ENCODE results near the gene OR2G3.
A peak's percentile ranks its signal among the peaks of the same experiment; 100 is the strongest.

Gene OR2G3

DNA sequence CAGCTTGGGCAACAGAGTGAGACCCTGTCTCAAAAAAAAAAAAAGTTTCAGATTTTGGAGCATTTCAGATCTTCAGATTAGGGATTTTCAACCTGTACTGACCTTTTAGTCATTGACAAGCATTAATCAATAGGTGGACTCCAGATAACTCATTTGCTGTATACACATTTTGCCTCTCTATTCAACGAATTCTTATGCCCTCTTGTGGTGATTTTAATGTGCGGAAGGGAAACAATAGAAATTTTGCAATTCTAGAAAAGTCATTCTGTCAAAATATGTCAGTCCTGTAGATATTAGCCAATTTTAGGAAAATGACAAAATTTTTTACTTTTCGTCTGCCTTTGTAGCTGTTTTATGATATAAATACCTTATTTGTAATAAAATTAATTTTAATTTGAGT is 28.9 kb upstream of the OR2G3 start:
- no peak for DNase-seq (ENCODE audit: low read depth, low spot score)
- in situ Hi-C loops (cut with HindIII; ENCODE audit: low sequenced_read_pairs) = no loop called here
- H3K4me3 ChIP-seq (ENCODE audit: low read depth, low read length) = no peak overlapping the region
- TF ChIP-seq, protein P1, sequence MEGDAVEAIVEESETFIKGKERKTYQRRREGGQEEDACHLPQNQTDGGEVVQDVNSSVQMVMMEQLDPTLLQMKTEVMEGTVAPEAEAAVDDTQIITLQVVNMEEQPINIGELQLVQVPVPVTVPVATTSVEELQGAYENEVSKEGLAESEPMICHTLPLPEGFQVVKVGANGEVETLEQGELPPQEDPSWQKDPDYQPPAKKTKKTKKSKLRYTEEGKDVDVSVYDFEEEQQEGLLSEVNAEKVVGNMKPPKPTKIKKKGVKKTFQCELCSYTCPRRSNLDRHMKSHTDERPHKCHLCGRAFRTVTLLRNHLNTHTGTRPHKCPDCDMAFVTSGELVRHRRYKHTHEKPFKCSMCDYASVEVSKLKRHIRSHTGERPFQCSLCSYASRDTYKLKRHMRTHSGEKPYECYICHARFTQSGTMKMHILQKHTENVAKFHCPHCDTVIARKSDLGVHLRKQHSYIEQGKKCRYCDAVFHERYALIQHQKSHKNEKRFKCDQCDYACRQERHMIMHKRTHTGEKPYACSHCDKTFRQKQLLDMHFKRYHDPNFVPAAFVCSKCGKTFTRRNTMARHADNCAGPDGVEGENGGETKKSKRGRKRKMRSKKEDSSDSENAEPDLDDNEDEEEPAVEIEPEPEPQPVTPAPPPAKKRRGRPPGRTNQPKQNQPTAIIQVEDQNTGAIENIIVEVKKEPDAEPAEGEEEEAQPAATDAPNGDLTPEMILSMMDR (IDR thresholded peaks at IDR 0.05; ENCODE audit: low read depth, low read length) = peak; percentile 15

DNA sequence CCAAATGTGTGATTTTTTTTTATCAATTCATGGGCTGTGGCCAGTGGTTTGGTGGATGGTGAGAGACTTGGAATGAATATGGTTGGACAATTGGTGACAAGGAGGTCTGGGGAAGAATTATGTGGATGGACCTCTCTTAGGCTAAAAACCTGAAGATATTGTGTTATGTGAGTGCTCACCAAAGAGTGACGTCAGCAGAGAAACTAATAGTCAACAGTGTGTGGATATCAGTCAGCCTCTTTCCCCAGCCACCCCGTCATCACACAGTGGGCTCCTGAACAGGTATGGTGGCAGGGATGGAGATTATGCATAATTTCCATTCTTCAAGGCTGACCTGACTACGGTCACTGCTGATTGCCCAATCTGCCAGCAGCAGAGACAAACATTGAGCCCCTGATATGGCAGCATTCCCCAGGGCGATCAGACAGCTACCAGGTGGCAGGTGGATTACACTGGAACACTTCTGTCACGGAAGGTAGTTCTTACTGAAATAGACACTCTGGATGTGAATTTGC is 26.4 kb upstream of the OR2G3 start:
- in situ Hi-C loops (cut with HindIII; ENCODE audit: low sequenced_read_pairs) = no loop called here
- H3K4me3 ChIP-seq (ENCODE audit: low read depth, low read length) = no peak overlapping the region
- TF ChIP-seq, protein P1 (IDR thresholded peaks at IDR 0.05; ENCODE audit: low read depth, low read length) = no peak
- DNase-seq (ENCODE audit: low read depth, low spot score) = no peak

DNA sequence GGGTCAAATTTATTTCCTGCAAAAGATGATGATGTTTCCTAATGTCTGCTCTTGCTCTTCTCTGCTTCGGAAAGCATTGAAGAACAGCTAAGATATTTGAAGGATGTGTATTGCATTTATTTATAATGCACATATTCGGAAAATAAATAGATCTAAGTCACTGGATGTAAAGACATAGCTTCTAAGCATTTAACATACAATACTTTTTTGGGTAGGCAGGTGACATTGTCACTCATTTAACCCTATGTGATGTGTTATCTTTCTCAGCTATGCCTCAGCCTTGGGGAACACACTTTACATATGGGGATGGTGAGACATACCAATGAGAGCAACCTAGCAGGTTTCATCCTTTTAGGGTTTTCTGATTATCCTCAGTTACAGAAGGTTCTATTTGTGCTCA is 17.3 kb upstream of the OR2G3 start, which contains the start of gene OR2G2:
Gene OR2G2 (plus strand): TSS at position 301 of the 400 bp plus-strand sequence. CDS start 0 bp downstream, at position 301.
- H3K4me3 ChIP-seq (ENCODE audit: low read depth, low read length) = no peak within 1 kb of the TSS
- in situ Hi-C loops (cut with HindIII; ENCODE audit: low sequenced_read_pairs) = no loop called here
- TF ChIP-seq, protein P1 (IDR thresholded peaks at IDR 0.05; ENCODE audit: low read depth, low read length) = no peak
- DNase-seq (ENCODE audit: low read depth, low spot score) = no peak

DNA sequence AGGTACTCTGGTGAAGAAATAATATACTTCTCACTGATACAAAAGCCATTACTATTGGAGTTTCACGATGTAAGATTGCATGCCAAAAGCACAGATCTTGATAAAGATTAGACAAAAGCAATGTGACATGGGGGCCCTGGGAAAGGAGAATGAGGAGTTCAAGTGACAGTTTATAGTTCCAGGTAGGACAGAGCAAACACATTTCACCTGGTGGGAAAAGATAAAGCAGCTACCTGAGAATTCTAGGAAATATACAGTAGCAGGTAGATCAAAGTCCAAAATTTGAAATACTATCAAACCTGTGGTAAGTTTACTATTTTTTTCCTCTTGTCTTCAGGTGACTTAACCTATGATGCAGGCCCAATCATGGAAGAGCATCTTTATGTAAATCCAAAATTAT is 8.0 kb downstream of the OR2G3 start:
- TF ChIP-seq, protein P1 (IDR thresholded peaks at IDR 0.05; ENCODE audit: low read depth, low read length) = no peak
- no peak overlapping the region for H3K4me3 ChIP-seq (ENCODE audit: low read depth, low read length)
- in situ Hi-C loops (cut with HindIII; ENCODE audit: low sequenced_read_pairs) = no loop called here
- no peak for DNase-seq (ENCODE audit: low read depth, low spot score)

DNA sequence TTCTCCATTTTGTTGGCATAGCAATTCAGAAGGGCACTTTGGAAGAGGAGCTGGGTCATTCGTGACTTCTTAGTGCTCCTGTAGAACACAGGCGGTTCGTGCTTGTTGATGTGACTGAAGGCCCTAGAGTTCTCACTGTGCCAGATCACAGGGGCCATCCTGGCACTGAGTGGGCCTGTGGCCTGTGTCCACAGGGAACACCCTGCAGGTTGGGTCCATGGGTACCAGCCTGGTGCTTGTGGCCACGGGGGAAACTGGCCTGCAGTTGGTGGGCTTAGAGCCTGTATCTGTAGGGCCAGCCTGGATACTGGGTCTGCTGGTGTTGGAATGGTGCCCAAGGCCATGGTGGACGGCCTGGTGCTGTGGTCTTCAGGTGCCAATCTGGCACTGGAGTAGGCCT is 9.2 kb downstream of the OR2G3 start:
- DNase-seq (ENCODE audit: low read depth, low spot score) = no peak
- in situ Hi-C loops (cut with HindIII; ENCODE audit: low sequenced_read_pairs) = no loop called here
- TF ChIP-seq, protein P1 (IDR thresholded peaks at IDR 0.05; ENCODE audit: low read depth, low read length) = no peak
- H3K4me3 ChIP-seq (ENCODE audit: low read depth, low read length) = no peak overlapping the region

DNA sequence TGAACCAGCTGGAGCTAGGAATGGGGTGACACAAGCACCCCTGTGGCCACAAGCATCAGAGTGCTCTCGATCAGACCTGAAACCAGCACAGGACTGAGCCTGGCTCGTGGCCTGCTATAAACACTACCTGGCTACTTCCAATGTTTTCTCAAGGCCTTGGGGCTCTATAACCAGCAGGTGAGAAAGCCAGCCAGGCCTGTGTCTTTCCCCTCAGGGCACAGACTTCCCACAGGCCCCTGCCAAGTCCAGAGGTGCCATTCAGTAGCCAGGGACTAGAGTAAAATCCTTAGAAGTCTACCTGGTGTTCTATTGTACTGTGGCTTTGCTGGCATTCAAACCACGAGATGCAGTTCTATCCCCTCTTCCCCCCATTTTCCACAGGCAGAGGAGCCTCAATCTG is 22.6 kb downstream of the OR2G3 start:
- in situ Hi-C loops (cut with HindIII; ENCODE audit: low sequenced_read_pairs) = no loop called here
- TF ChIP-seq, protein P1 (IDR thresholded peaks at IDR 0.05; ENCODE audit: low read depth, low read length) = no peak
- DNase-seq (ENCODE audit: low read depth, low spot score) = no peak
- no peak overlapping the region for H3K4me3 ChIP-seq (ENCODE audit: low read depth, low read length)

DNA sequence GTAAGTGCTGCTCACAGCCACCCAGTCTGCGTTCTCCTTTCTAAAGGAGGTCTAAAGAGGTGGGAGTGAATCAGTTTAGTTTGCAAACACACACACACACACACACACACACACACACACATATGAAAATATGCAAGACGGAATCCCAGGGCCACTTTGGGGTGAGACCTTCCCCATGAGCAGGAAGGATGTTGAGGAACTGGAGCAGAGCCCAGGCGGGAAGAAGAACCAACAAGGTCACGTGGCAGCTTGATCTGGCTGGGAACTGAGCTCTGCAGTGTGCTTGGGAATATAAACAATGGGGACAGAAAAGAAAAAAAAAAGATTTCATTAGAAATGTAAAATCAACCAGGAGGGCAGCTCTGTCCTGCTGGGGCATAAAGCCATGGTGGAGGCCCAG is 32.6 kb downstream of the OR2G3 start:
- in situ Hi-C loops (cut with HindIII; ENCODE audit: low sequenced_read_pairs) = no loop called here
- no peak overlapping the region for H3K4me3 ChIP-seq (ENCODE audit: low read depth, low read length)
- TF ChIP-seq, protein P1 (IDR thresholded peaks at IDR 0.05; ENCODE audit: low read depth, low read length) = no peak
- no peak for DNase-seq (ENCODE audit: low read depth, low spot score)
